Measurements from ENCODE around the gene FREY1.
A peak's percentile ranks its signal among the peaks of the same experiment; 100 is the strongest.

The FREY1 gene

GRCh38 chr11:45906965-45907611 lies at the start of gene FREY1:
FREY1 (minus strand) TSS chr11:45907271; CDS start chr11:45907245, 26 bp downstream.
- no peak for DNase-seq
- intact Hi-C loops (cut with DNase I), result no loop called here

GRCh38 chr11:45949992-45950407 lies 42.9 kb upstream of the FREY1 start:
- intact Hi-C loops (cut with DNase I), result no loop called here
- DNase-seq, result no peak

- no peak for DNase-seq
- intact Hi-C loops (cut with DNase I), result no loop called here
Observed at GRCh38 chr11:45948356-45948755, 41.3 kb upstream of the FREY1 start.

- intact Hi-C loops (cut with DNase I), result no loop called here
- DNase-seq, result no peak
Observed at GRCh38 chr11:45947885-45948284, 40.8 kb upstream of the FREY1 start.

GRCh38 chr11:45945397-45945999 lies 38.4 kb upstream of the FREY1 start:
- intact Hi-C loops (cut with DNase I), result no loop called here
- no peak for DNase-seq

GRCh38 chr11:45942381-45942780 lies 35.3 kb upstream of the FREY1 start:
- DNase-seq, result no peak
- intact Hi-C loops (cut with DNase I), result no loop called here

- no peak for DNase-seq
- intact Hi-C loops (cut with DNase I), result no loop called here
Observed at GRCh38 chr11:45941285-45941684, 34.2 kb upstream of the FREY1 start.

- intact Hi-C loops (cut with DNase I), result no loop called here
- no peak for DNase-seq
Observed at GRCh38 chr11:45939836-45940235, 32.8 kb upstream of the FREY1 start.

- no peak for DNase-seq
- intact Hi-C loops (cut with DNase I), result no loop called here
Observed at GRCh38 chr11:45937916-45938315, 30.8 kb upstream of the FREY1 start.

GRCh38 chr11:45936511-45937054 lies 29.5 kb upstream of the FREY1 start:
- intact Hi-C loops (cut with DNase I), result no loop called here
- no peak for DNase-seq

GRCh38 chr11:45935349-45936064 lies 28.4 kb upstream of the FREY1 start:
- no peak for DNase-seq
- intact Hi-C loops (cut with DNase I), result no loop called here

GRCh38 chr11:45934580-45935318 lies 27.7 kb upstream of the FREY1 start:
- DNase-seq, result peak in 1 of 10 donors; percentile 36
- intact Hi-C loops (cut with DNase I), result no loop called here

- intact Hi-C loops (cut with DNase I), result no loop called here
- peak in 1 of 10 donors; percentile 69 for DNase-seq
Observed at GRCh38 chr11:45933846-45934579, 26.9 kb upstream of the FREY1 start.

GRCh38 chr11:45933131-45933831 lies 26.2 kb upstream of the FREY1 start:
- DNase-seq, result peak in 1 of 10 donors; percentile 81

GRCh38 chr11:45932217-45932616 lies 25.1 kb upstream of the FREY1 start:
- DNase-seq, result no peak
- intact Hi-C loops (cut with DNase I), result no loop called here

More at GRCh38 chr11:45933131-45933831, 26.2 kb upstream of the FREY1 start:
- intact Hi-C loops (cut with DNase I), result no loop called here

- DNase-seq, result no peak
Observed at GRCh38 chr11:45931739-45932138, 24.7 kb upstream of the FREY1 start.

GRCh38 chr11:45930951-45931570 lies 24.0 kb upstream of the FREY1 start:
- DNase-seq, result peak in 1 of 10 donors; percentile 49
- intact Hi-C loops (cut with DNase I), result no loop called here

More at GRCh38 chr11:45931739-45932138, 24.7 kb upstream of the FREY1 start:
- intact Hi-C loops (cut with DNase I), result no loop called here

GRCh38 chr11:45930031-45930794 lies 23.1 kb upstream of the FREY1 start:
- intact Hi-C loops (cut with DNase I), result no loop called here
- DNase-seq, result peak in 2 of 10 donors; percentile 78 to 87
